ENCODE data around the gene FAM107B. TPM values are rescaled to one million over a fixed set of nuclear protein-coding genes. Genes with fewer than 3 reads are reported as not detected.
A peak's percentile ranks its signal among the peaks of the same experiment; 100 is the strongest.

The FAM107B gene
- total and polyA plus RNA-seq, 2 donors: 49.1 to 52.3 TPM

DNA sequence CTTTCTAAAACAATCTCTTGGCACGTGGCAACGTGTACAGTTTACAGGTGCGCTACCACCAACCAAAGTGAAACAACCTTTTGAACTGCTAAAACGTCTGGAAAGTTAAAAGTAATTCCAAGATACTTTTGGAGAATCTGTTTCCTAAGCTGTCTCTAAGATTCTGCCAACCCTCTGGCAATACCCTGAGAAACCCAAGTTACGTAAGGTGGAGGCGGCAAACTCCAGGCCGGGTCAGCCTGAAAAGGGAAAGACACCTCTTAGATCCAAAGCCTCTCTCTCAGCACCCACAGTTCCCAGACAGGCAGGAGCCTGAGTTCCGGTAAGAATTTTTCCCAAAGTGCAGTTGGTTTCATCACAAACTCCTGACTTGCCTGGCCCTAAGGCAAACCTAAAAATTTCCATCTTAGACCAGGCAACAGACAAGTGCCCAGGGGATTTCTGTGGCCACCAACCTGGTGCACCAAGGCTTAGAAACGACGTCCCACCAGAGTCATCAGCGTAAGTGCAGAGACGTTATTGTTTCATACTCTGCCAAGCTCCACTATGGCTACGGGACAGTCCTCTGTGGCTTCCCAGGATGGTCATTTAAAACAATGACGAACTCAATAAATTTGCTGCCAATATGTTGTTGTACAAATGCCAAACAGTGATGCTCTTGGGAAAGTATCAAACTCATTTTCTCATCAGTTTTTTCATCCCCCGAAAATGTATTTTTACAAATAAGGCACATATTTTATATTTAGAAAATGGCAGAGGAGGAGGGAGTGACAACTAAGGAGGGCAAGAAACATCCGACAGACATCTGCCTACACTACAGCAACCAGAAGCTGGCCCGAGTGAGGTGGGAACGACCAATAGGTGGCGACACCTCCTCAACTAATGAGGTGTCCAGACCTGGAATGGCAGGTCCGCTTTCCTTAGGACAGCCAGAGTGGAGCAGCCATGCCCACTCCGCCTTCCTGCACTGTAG, 238.2 kb downstream of the FAM107B start:
- 88% methylated on average over 21 of the region's 21 CpGs for WGBS
- H3K4me3 ChIP-seq (ENCODE audit: low read length in 2 of 2): no peak overlapping the region
- H3K27me3 ChIP-seq (ENCODE audit: control insufficient read depth in 2 of 2, insufficient read depth in 1 of 2, low read length in 1 of 2): no peaks in the 10 kb centered on the region
- H3K36me3 ChIP-seq (ENCODE audit: control insufficient read depth in 2 of 2, insufficient read depth in 2 of 2, low read length in 1 of 2): peaks cover 3 to 11% of the 10 kb centered on the region in 2 donors
- peak in 4 of 9 donors; percentile 24 to 51 (median 38) for DNase-seq (ENCODE audit: low read depth in 6 of 9, low spot score in 9 of 9)
- peaks cover 0 to 2% of the 10 kb centered on the region in 2 donors for H3K4me1 ChIP-seq (ENCODE audit: control insufficient read depth in 2 of 2, insufficient read depth in 2 of 2, low read length in 2 of 2)
- no peaks in the 10 kb centered on the region for H3K9me3 ChIP-seq (ENCODE audit: control insufficient read depth in 2 of 2, insufficient read depth in 1 of 2, low read length in 1 of 2)
- H3K27ac ChIP-seq (ENCODE audit: low read depth in 1 of 2, low read length in 1 of 2): no peak overlapping the region

DNA sequence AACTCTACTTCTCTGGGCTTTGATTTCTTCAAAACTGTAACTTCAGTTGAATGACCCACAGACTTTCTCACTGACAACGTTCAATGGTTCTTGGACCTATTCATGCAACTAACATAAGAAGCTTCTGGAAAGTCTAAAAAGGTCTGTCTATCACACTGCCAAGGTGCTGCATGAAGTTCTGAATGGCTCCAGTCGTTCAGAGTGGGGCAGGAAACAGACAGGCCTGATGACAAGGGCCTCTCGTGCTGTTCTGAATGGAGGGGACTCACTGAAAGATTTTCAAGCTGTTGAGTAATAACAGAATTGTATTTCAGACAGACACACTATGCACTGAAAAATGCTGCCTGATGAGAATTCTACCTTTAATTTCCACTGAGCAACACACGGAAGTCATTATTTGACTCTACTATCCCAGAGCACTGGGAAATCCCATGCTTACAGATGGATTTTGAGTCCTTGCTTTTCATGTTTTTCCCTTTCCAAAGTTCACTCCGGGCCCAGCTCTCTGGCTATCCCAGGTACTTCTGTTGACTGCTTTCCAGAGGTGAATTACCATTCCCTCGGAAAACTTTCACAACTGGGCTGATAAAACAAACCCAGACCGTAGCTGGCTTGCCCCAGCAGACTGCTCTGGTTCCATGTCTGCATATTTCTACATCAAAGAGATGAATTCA, 239.1 kb downstream of the FAM107B start:
- H3K36me3 ChIP-seq (ENCODE audit: control insufficient read depth in 2 of 2, insufficient read depth in 2 of 2, low read length in 1 of 2): peaks cover 4 to 11% of the 10 kb centered on the region in 2 donors

DNA sequence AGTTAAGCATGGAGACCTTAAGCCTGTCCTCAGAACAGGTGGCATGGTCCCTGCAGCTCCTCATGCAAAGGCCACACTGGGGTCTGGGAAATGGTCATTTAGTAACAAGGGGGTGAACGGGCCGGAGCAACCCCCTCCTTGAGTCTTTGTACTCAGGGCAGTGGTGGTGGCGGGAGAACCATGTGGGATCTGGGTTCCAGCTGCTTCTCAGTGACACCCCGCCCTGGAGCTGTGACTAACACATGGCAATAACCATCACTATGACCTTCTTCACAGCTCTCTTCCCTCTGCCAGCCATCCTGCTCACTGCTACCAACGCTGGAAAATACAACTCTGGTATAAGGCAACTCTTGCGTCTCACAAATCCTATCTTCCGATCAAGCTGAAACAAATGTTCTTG, 240.5 kb downstream of the FAM107B start:
- peaks cover 10% of the 10 kb centered on the region in 2 donors for H3K36me3 ChIP-seq (ENCODE audit: control insufficient read depth in 2 of 2, insufficient read depth in 2 of 2, low read length in 1 of 2)
- H3K27me3 ChIP-seq (ENCODE audit: control insufficient read depth in 2 of 2, insufficient read depth in 1 of 2, low read length in 1 of 2): no peaks in the 10 kb centered on the region
- no peaks in the 10 kb centered on the region for H3K9me3 ChIP-seq (ENCODE audit: control insufficient read depth in 2 of 2, insufficient read depth in 1 of 2, low read length in 1 of 2)
- WGBS: over 99% methylated on average over 7 of the region's 7 CpGs
- DNase-seq (ENCODE audit: low read depth in 6 of 9, low spot score in 9 of 9): no peak
- H3K4me3 ChIP-seq (ENCODE audit: low read length in 2 of 2): no peak overlapping the region
- H3K4me1 ChIP-seq (ENCODE audit: control insufficient read depth in 2 of 2, insufficient read depth in 2 of 2, low read length in 2 of 2): peaks cover 0 to 2% of the 10 kb centered on the region in 2 donors
- H3K27ac ChIP-seq (ENCODE audit: low read depth in 1 of 2, low read length in 1 of 2): no peak overlapping the region

More for the DNA sequence above, 239.1 kb downstream of the FAM107B start:
- no peaks in the 10 kb centered on the region for H3K9me3 ChIP-seq (ENCODE audit: control insufficient read depth in 2 of 2, insufficient read depth in 1 of 2, low read length in 1 of 2)
- 93% methylated on average over 7 of the region's 7 CpGs for WGBS
- H3K4me3 ChIP-seq (ENCODE audit: low read length in 2 of 2): no peak overlapping the region
- H3K27ac ChIP-seq (ENCODE audit: low read depth in 1 of 2, low read length in 1 of 2): no peak overlapping the region
- DNase-seq (ENCODE audit: low read depth in 6 of 9, low spot score in 9 of 9): no peak
- H3K4me1 ChIP-seq (ENCODE audit: control insufficient read depth in 2 of 2, insufficient read depth in 2 of 2, low read length in 2 of 2): peaks cover 0 to 2% of the 10 kb centered on the region in 2 donors
- no peaks in the 10 kb centered on the region for H3K27me3 ChIP-seq (ENCODE audit: control insufficient read depth in 2 of 2, insufficient read depth in 1 of 2, low read length in 1 of 2)

DNA sequence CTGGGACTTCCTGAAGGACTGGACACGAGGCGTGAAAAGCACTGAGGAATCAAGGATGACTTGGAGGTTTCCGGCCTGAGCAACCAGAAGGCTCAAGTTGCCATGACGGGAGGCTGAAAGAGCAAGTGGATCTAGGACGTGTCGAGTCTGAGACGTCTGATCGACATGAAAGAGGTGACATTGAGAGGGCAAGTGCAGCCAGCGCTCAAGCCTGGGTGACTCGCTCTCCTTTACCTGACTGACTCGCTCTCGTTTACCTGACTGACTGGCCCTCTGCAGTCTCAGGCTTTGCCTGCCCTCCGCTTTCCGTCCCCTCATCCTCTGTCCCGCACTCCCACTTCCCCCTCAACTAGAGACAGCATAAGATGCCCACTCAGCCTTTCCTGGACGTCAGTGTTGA, 241.4 kb downstream of the FAM107B start:
- no peaks in the 10 kb centered on the region for H3K9me3 ChIP-seq (ENCODE audit: control insufficient read depth in 2 of 2, insufficient read depth in 1 of 2, low read length in 1 of 2)
- no peaks in the 10 kb centered on the region for H3K27me3 ChIP-seq (ENCODE audit: control insufficient read depth in 2 of 2, insufficient read depth in 1 of 2, low read length in 1 of 2)
- no peak for DNase-seq (ENCODE audit: low read depth in 6 of 9, low spot score in 9 of 9)
- WGBS: 95% methylated on average over 16 of the region's 16 CpGs
- H3K4me1 ChIP-seq (ENCODE audit: control insufficient read depth in 2 of 2, insufficient read depth in 2 of 2, low read length in 2 of 2): peaks cover 2 to 3% of the 10 kb centered on the region in 2 donors
- no peak overlapping the region for H3K4me3 ChIP-seq (ENCODE audit: low read length in 2 of 2)
- H3K36me3 ChIP-seq (ENCODE audit: control insufficient read depth in 2 of 2, insufficient read depth in 2 of 2, low read length in 1 of 2): peaks cover 7 to 10% of the 10 kb centered on the region in 2 donors
- H3K27ac ChIP-seq (ENCODE audit: low read depth in 1 of 2, low read length in 1 of 2): no peak overlapping the region

DNA sequence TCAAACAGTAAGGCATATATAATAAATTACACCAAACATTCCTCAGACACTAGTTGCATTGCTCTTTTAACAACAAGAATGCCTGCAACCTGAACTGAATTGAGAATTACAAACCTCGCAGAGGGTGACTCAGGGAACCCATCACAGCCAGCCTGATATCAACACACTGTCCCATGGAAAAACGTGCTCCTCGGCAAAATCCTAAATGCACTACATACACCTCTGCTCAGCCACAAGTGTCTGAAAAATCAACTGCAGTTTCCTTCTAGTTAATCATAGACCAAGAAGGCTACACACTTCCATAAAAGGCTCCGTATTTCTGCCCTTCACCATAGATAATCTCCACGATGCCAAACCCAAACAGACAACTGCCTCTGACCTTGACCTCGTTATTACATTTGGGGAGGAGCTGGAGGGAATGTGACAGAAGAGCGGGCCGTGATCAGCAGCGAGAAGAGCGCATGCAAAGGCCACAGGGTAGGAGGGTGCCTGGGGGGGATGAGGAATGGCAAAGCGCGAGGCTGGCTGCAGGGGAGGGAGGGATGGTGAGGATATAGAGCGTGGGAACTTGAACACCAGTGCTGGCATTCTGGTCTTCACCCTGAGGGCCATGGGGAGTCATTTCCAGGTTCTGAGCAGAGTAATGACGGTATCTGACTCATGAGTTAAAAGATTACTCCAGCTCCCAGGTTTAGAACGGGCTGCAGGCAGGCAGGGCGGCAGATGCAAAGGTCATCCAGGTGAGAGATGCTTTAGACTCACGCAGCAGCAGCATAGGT, 242.0 kb downstream of the FAM107B start:
- peaks cover 5 to 10% of the 10 kb centered on the region in 2 donors for H3K36me3 ChIP-seq (ENCODE audit: control insufficient read depth in 2 of 2, insufficient read depth in 2 of 2, low read length in 1 of 2)
- H3K4me1 ChIP-seq (ENCODE audit: control insufficient read depth in 2 of 2, insufficient read depth in 2 of 2, low read length in 2 of 2): peaks cover 2 to 3% of the 10 kb centered on the region in 2 donors
- no peaks in the 10 kb centered on the region for H3K9me3 ChIP-seq (ENCODE audit: control insufficient read depth in 2 of 2, insufficient read depth in 1 of 2, low read length in 1 of 2)
- WGBS: 85% methylated on average over 17 of the region's 17 CpGs
- DNase-seq (ENCODE audit: low read depth in 6 of 9, low spot score in 9 of 9): no peak
- no peak overlapping the region for H3K4me3 ChIP-seq (ENCODE audit: low read length in 2 of 2)
- no peaks in the 10 kb centered on the region for H3K27me3 ChIP-seq (ENCODE audit: control insufficient read depth in 2 of 2, insufficient read depth in 1 of 2, low read length in 1 of 2)
- H3K27ac ChIP-seq (ENCODE audit: low read depth in 1 of 2, low read length in 1 of 2): no peak overlapping the region

DNA sequence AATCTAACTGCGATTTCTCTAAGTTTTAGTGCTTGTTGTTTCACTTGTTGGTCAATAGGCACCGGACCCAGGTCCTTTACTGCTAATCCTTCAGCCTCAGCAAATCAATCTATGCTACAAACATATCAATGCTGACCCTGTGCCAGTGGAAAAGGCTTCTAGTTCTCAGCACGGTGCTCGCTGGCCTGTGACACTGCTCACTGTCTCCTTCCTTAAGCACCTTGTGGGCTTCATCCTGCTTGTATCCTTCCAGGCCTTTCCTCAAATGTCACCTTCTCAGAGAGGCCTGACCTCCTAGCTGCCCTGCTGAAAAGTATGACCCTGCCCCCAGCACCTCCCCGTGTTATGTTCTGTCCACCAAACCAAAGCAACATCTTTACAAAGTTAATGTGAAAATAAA, 242.7 kb downstream of the FAM107B start:
- H3K36me3 ChIP-seq (ENCODE audit: control insufficient read depth in 2 of 2, insufficient read depth in 2 of 2, low read length in 1 of 2): peaks cover 5 to 10% of the 10 kb centered on the region in 2 donors
- no peak for DNase-seq (ENCODE audit: low read depth in 6 of 9, low spot score in 9 of 9)

DNA sequence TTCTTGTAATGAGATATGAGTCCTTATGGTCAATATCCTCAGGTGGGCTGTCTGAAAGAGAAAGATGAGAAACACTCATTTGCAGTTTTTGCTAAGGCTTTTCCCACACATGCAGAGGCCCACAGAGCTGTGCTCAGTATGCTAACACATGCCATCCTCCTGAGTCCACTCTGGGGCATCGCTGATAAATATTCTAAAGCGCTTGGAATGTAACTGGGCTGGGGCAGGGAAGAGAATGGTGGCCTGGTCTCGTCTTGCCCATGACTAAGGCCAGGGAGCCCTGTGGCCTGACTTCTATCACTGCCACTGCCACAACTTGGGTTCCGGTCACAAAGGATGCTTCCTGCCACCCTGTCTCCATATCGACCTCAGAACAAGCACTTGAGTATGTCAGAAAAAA, 244.2 kb downstream of the FAM107B start:
- H3K27ac ChIP-seq (ENCODE audit: low read depth in 1 of 2, low read length in 1 of 2): no peak overlapping the region
- H3K27me3 ChIP-seq (ENCODE audit: control insufficient read depth in 2 of 2, insufficient read depth in 1 of 2, low read length in 1 of 2): no peaks in the 10 kb centered on the region
- no peak overlapping the region for H3K4me3 ChIP-seq (ENCODE audit: low read length in 2 of 2)
- no peak for DNase-seq (ENCODE audit: low read depth in 6 of 9, low spot score in 9 of 9)
- WGBS: 78% methylated on average over 5 of the region's 5 CpGs
- peaks cover 5 to 10% of the 10 kb centered on the region in 2 donors for H3K36me3 ChIP-seq (ENCODE audit: control insufficient read depth in 2 of 2, insufficient read depth in 2 of 2, low read length in 1 of 2)
- H3K9me3 ChIP-seq (ENCODE audit: control insufficient read depth in 2 of 2, insufficient read depth in 1 of 2, low read length in 1 of 2): no peaks in the 10 kb centered on the region
- H3K4me1 ChIP-seq (ENCODE audit: control insufficient read depth in 2 of 2, insufficient read depth in 2 of 2, low read length in 2 of 2): peaks cover 0 to 3% of the 10 kb centered on the region in 2 donors

More for the DNA sequence above, 242.7 kb downstream of the FAM107B start:
- peaks cover 0 to 3% of the 10 kb centered on the region in 2 donors for H3K4me1 ChIP-seq (ENCODE audit: control insufficient read depth in 2 of 2, insufficient read depth in 2 of 2, low read length in 2 of 2)
- H3K27me3 ChIP-seq (ENCODE audit: control insufficient read depth in 2 of 2, insufficient read depth in 1 of 2, low read length in 1 of 2): no peaks in the 10 kb centered on the region
- no peak overlapping the region for H3K4me3 ChIP-seq (ENCODE audit: low read length in 2 of 2)
- no peak overlapping the region for H3K27ac ChIP-seq (ENCODE audit: low read depth in 1 of 2, low read length in 1 of 2)
- WGBS: 97% methylated on average over 5 of the region's 5 CpGs
- H3K9me3 ChIP-seq (ENCODE audit: control insufficient read depth in 2 of 2, insufficient read depth in 1 of 2, low read length in 1 of 2): no peaks in the 10 kb centered on the region

DNA sequence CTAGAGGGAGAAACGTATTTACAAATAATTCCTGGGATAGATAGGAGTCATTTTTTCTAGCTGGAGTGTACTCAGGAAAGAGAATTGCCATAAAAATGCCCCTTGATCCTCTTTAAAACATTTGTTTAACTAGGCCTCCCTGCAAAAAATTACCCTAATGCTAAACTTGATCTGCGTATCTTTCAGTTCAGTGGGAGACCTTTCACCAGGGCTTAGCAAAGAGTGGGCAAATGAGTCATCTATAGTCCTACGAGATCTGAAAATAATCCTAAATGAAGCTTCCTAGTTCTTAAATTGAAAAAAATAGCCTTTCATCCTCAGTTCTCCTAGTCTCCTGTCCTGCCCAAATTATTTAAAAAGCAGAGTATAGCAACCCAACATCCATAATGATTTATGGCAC, 245.3 kb downstream of the FAM107B start:
- Histone ChIP-seq H3K27ac (ENCODE audit: low read depth in 1 of 2, low read length in 1 of 2) (no peak overlapping the region), H3K4me3 (ENCODE audit: low read length in 2 of 2) (no peak overlapping the region), H3K9me3 (ENCODE audit: control insufficient read depth in 2 of 2, insufficient read depth in 1 of 2, low read length in 1 of 2) (no peaks in the 10 kb centered on the region), H3K4me1 (ENCODE audit: control insufficient read depth in 2 of 2, insufficient read depth in 2 of 2, low read length in 2 of 2) (peaks cover 0 to 3% of the 10 kb centered on the region in 2 donors), H3K27me3 (ENCODE audit: control insufficient read depth in 2 of 2, insufficient read depth in 1 of 2, low read length in 1 of 2) (no peaks in the 10 kb centered on the region), H3K36me3 (ENCODE audit: control insufficient read depth in 2 of 2, insufficient read depth in 2 of 2, low read length in 1 of 2) (peaks cover 5 to 10% of the 10 kb centered on the region in 2 donors)
- WGBS: 63% methylated on average over 3 of the region's 3 CpGs
- DNase-seq (ENCODE audit: low read depth in 6 of 9, low spot score in 9 of 9): no peak
